Smooth muscle cell (in vitro differentiated cells): ENCODE measurements around the gene ANKHD1. TPM values are rescaled to one million over a fixed set of nuclear protein-coding genes. Genes with fewer than 3 reads are reported as not detected.
"Not testable (repeated sequence)": the region's sequence is repeated elsewhere in the genome, so short reads cannot be mapped to it uniquely, and the experiment has no call there.

Source experiments
- DNase-seq: peaks from one replicate; lab custom pipeline; 2025; ENCODE audit not compliant: unreplicated experiment; lab: John Stamatoyannopoulos, UW
- H2AFZ ChIP-seq: fragments of 200-600 bp; sonication (generic); 2 replicates; pipeline ENCODE4 v1.6.0; 2016; ENCODE audit warnings: antibody characterized with exemption, low read depth, mild to moderate bottlenecking
- H3F3A ChIP-seq: fragments of 200-600 bp; sonication (generic); 2 replicates; pipeline ENCODE4 v1.6.0; 2017; ENCODE audit warnings: antibody characterized with exemption, low read depth
- H3K27ac ChIP-seq: fragments of 200-600 bp; sonication (generic); 2 replicates; pipeline ENCODE4 v1.5.1; 2016; ENCODE audit warnings: low read depth, mild to moderate bottlenecking
- H3K27me3 ChIP-seq: fragments of 200-600 bp; sonication (generic); 2 replicates; pipeline ENCODE4 v1.6.1; 2016; ENCODE audit warnings: low read depth, mild to moderate bottlenecking
- H3K36me3 ChIP-seq: fragments of 200-600 bp; sonication (generic); 2 replicates; pipeline ENCODE4 v1.5.1; 2016; ENCODE audit warnings: low read depth
- H3K4me1 ChIP-seq: fragments of 200-600 bp; sonication (generic); 2 replicates; pipeline ENCODE4 v1.5.1; 2016; ENCODE audit warnings: low read depth
- H3K4me2 ChIP-seq: fragments of 200-600 bp; sonication (generic); 2 replicates; pipeline ENCODE4 v1.6.0; 2016; ENCODE audit warnings: mild to moderate bottlenecking
- H3K4me3 ChIP-seq: fragments of 200-600 bp; sonication (generic); 2 replicates; pipeline ENCODE4 v1.5.1; 2016; ENCODE audit warnings: mild to moderate bottlenecking
- H3K79me2 ChIP-seq: fragments of 200-600 bp; sonication (generic); 2 replicates; pipeline ENCODE4 v1.6.0; 2016; ENCODE audit warnings: low read depth, mild to moderate bottlenecking
- H3K9ac ChIP-seq: fragments of 200-600 bp; sonication (generic); 2 replicates; pipeline ENCODE4 v1.6.0; 2016; ENCODE audit warnings: low read depth
- H3K9me3 ChIP-seq: fragments of 200-600 bp; sonication (generic); replicated peaks from 2 replicates; pipeline ENCODE4 v1.5.1; 2016; ENCODE audit warnings: low read depth
- H4K20me1 ChIP-seq: fragments of 200-600 bp; sonication (generic); 2 replicates; pipeline ENCODE4 v1.6.0; 2016; ENCODE audit warnings: low read depth
- CTCF ChIP-seq: fragments of 200-600 bp; sonication (generic); IDR thresholded peaks from 2 replicates; pipeline ENCODE4 v1.5.1; 2017; ENCODE audit warnings: borderline replicate concordance, mild to moderate bottlenecking, antibody characterized with exemption; ENCODE audit not compliant: insufficient read depth, poor library complexity, severe bottlenecking
- WGBS: methylation state at CpG from one replicate; pipeline ENCODE4 v1.1.7; 2016; ENCODE audit warnings: low lambda C conversion rate; 5-methylcytosine and 5-hydroxymethylcytosine counted together
- microRNA-seq: library from miRNA; unstranded; fragments of <30 nt; microRNA quantifications from one replicate; pipeline ENCODE4, GENCODE V29; 2016; ENCODE audit warnings: borderline number of aligned reads
- polyA plus RNA-seq: library from polyadenylated mRNA; unstranded; fragments of >200 nt; fragmentation: Nextera tagmentation; extraction: Ambion mirVana; gene quantifications from 2 replicates; pipeline ENCODE4 v1.2.1, GENCODE V29; 2016
- small RNA-seq: library from RNA; depleted of rRNA; stranded (forward); fragments of <200 nt; gene quantifications from one replicate; pipeline ENCODE3, GENCODE V24; 2014
- total RNA-seq: library from RNA; depleted of rRNA; stranded (reverse); fragments of >200 nt; gene quantifications from 2 replicates; pipeline ENCODE4 v1.2.3, GENCODE V29; 2014

Gene ANKHD1
- total and polyA plus RNA-seq, 2 experiments from 2014 or later, result 37.9 to 56.1 TPM

DNA sequence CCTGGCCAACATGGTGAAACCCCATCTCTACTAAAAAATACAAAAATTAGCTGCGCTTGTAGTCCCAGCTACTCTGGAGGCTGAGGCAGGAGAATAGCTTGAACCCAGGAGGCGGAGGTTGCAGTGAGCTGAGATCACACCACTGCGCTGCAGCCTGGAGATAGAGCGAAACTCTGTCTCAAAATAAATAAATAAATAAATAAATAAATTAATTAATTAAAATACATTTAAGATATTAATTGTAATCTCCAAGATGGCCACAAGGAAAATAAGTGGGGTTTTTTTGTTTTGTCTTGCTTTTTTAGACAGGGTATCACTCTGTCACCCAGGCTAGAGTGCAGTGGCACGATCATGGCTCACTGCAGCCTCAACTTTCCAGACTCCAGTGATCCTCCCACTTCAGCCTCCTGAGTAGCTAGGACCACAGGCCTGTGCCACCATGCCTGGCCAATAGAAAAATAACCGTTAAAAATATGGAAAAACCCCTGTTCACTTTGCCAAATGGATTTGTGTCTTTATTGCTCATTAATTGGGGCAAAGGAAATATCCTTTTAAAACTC lies 177.6 kb downstream of the ANKHD1 start:
- not testable (repeated sequence) for H3K79me2 ChIP-seq, H3K9me3 ChIP-seq, H3K4me3 ChIP-seq, H3F3A ChIP-seq, H3K36me3 ChIP-seq, H4K20me1 ChIP-seq, H3K27ac ChIP-seq, H3K4me2 ChIP-seq, H3K4me1 ChIP-seq, DNase-seq, H3K27me3 ChIP-seq, H3K9ac ChIP-seq, H2AFZ ChIP-seq
- 94% methylated on average over 6 of the region's 6 CpGs for WGBS
- TF ChIP-seq CTCF, result peak; percentile 4

DNA sequence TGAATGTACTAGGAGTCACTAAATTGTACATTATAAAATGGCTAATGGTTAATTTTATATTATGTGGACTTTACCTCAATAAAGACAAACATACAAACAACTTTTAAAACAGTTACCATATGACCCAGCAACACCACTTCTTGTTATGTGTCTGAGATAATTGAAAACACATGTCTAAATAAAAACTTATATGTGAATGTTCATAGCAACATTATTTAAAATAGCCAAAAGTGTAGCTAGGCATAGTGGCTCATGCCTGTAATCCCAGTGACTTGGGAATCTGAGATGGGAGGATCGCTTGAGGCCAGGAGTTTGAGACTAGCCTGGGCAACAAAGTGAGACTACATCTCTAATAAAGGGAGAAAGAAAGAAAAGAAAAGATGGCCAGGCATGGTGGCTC lies 185.9 kb downstream of the ANKHD1 start:
- Histone ChIP-seq H3K27ac (no peak overlapping the region), H2AFZ (no peak overlapping the region), H3K36me3 (no peaks in the 10 kb centered on the region), H3K27me3 (no peaks in the 10 kb centered on the region), H3K4me3 (no peak overlapping the region), H3K4me1 (peaks cover 2% of the 10 kb centered on the region), H3K79me2 (no peaks in the 10 kb centered on the region), H3K9me3 (no peaks in the 10 kb centered on the region), H3K4me2 (no peak overlapping the region), H3F3A (peaks cover 5% of the 10 kb centered on the region), H3K9ac (no peak overlapping the region), H4K20me1 (no peaks in the 10 kb centered on the region)
- no peak for TF ChIP-seq CTCF
- 93% methylated on average over 1 of the region's 1 CpG for WGBS
- no peak for DNase-seq

- no peak for TF ChIP-seq CTCF
- Histone ChIP-seq H3K27ac (peak overlapping the region; percentile 54), H3K4me3 (no peak overlapping the region), H3K79me2 (no peaks in the 10 kb centered on the region), H3K27me3 (no peaks in the 10 kb centered on the region), H3K4me1 (peaks cover 2% of the 10 kb centered on the region), H3K36me3 (no peaks in the 10 kb centered on the region), H3K9ac (peak overlapping the region; percentile 14), H3K4me2 (peak overlapping the region; percentile 12), H3F3A (peaks cover 5% of the 10 kb centered on the region), H4K20me1 (no peaks in the 10 kb centered on the region), H2AFZ (no peak overlapping the region), H3K9me3 (no peaks in the 10 kb centered on the region)
- no peak for DNase-seq
- 69% methylated on average over 5 of the region's 5 CpGs for WGBS
Observed at GRCh38 chr5:140588311-140589070, 186.9 kb downstream of the ANKHD1 start.

Small RNA genes lying within 50 kb of the gene (microRNA-seq; reads per million reads assigned to microRNA genes)
- not detected for gene MIR6831

Small RNA genes lying within 50 kb of the gene (small RNA-seq; reads per million reads assigned to genes)
- not detected for gene RF00279
- gene RF00443, result not detected
- gene RNU4-14P, result not detected

Other genes starting within 250 kb of the ANKHD1 start
- gene CYSTM1, start 226.6 kb upstream of the ANKHD1 start, total RNA-seq, result 9.4 and 23.5 TPM in 2 replicates
- gene CYSTM1, start 226.6 kb upstream of the ANKHD1 start, polyA plus RNA-seq, result 31.3 and 45.6 TPM in 2 replicates
- 140 and 154 TPM in 2 replicates for gene PFDN1, start 98.7 kb upstream of the ANKHD1 start, total RNA-seq
- gene PFDN1, start 98.7 kb upstream of the ANKHD1 start, polyA plus RNA-seq, result 145 and 159 TPM in 2 replicates
- gene HBEGF, start 55.2 kb upstream of the ANKHD1 start, total RNA-seq, result 36.7 and 46.0 TPM in 2 replicates
- 33.8 and 37.1 TPM in 2 replicates for gene HBEGF, start 55.2 kb upstream of the ANKHD1 start, polyA plus RNA-seq
- not detected in 2 replicates for gene SLC4A9, start 41.6 kb upstream of the ANKHD1 start, total RNA-seq
- not detected in 2 replicates for gene SLC4A9, start 41.6 kb upstream of the ANKHD1 start, polyA plus RNA-seq
- not detected in 2 replicates for gene EIF4EBP3, start 145.8 kb downstream of the ANKHD1 start, total RNA-seq
- 3.4 and 4.1 TPM in 2 replicates for gene EIF4EBP3, start 145.8 kb downstream of the ANKHD1 start, polyA plus RNA-seq
- 44.6 and 61.4 TPM in 2 replicates for gene SRA1, start 155.6 kb downstream of the ANKHD1 start, total RNA-seq
- 144 and 146 TPM in 2 replicates for gene SRA1, start 155.6 kb downstream of the ANKHD1 start, polyA plus RNA-seq
- 11.5 and 19.0 TPM in 2 replicates for gene APBB3, start 162.8 kb downstream of the ANKHD1 start, total RNA-seq
- 18.8 and 28.3 TPM in 2 replicates for gene APBB3, start 162.8 kb downstream of the ANKHD1 start, polyA plus RNA-seq
- gene SLC35A4, start 163.0 kb downstream of the ANKHD1 start, total RNA-seq, result 38.1 and 42.7 TPM in 2 replicates
- gene SLC35A4, start 163.0 kb downstream of the ANKHD1 start, polyA plus RNA-seq, result 75.4 and 82.9 TPM in 2 replicates
- gene CD14, start 231.3 kb downstream of the ANKHD1 start, total RNA-seq, result 0.54 TPM in 1 of 2 replicates, not detected in the other
- gene CD14, start 231.3 kb downstream of the ANKHD1 start, polyA plus RNA-seq, result 0.09 and 0.69 TPM in 2 replicates
- gene TMCO6, start 237.6 kb downstream of the ANKHD1 start, total RNA-seq, result 3.3 and 11.4 TPM in 2 replicates
- 4.4 and 5.9 TPM in 2 replicates for gene TMCO6, start 237.6 kb downstream of the ANKHD1 start, polyA plus RNA-seq
- 24.3 and 63.0 TPM in 2 replicates for gene NDUFA2, start 245.8 kb downstream of the ANKHD1 start, total RNA-seq
- 120 and 126 TPM in 2 replicates for gene NDUFA2, start 245.8 kb downstream of the ANKHD1 start, polyA plus RNA-seq
- gene IK, start 246.0 kb downstream of the ANKHD1 start, total RNA-seq, result 85.1 and 87.5 TPM in 2 replicates
- gene IK, start 246.0 kb downstream of the ANKHD1 start, polyA plus RNA-seq, result 77.6 and 79.3 TPM in 2 replicates